ENCODE measurements around the gene GPATCH3.

DNA sequence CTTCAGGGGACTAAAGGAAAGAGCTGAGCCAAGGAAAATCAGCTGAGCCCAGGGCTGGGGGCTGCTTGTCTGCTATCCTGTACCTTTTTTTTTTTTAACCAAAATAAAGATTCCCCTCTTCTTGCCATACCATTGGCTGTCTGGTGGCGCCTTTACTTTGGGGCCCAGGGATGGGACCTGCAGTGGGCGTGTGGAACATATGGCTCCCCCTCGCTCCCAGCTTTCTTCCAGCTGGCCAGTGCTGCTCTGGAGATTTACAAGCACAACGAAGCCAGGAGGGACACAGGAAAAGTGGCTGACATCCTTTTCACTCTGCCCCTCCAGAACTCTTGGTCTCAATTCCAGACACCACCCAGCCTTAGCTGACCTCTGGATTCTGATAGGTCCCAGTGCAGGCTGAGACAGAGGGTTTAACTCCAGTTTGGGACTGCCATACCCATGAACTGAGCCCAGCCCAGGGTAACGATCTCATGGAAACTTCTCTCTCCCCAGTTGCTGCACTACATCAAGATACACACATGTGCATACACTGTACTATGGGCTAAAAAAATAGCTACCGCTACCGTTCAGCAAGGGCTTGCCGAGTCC lies 42.7 kb downstream of the GPATCH3 start:
- TF ChIP-seq, protein P1, sequence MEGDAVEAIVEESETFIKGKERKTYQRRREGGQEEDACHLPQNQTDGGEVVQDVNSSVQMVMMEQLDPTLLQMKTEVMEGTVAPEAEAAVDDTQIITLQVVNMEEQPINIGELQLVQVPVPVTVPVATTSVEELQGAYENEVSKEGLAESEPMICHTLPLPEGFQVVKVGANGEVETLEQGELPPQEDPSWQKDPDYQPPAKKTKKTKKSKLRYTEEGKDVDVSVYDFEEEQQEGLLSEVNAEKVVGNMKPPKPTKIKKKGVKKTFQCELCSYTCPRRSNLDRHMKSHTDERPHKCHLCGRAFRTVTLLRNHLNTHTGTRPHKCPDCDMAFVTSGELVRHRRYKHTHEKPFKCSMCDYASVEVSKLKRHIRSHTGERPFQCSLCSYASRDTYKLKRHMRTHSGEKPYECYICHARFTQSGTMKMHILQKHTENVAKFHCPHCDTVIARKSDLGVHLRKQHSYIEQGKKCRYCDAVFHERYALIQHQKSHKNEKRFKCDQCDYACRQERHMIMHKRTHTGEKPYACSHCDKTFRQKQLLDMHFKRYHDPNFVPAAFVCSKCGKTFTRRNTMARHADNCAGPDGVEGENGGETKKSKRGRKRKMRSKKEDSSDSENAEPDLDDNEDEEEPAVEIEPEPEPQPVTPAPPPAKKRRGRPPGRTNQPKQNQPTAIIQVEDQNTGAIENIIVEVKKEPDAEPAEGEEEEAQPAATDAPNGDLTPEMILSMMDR (IDR thresholded peaks at IDR 0.05) = no peak
- TF ChIP-seq POLR2A (IDR thresholded peaks at IDR 0.05) = no peak

Data from thyroid gland (tissue), 4 donors.